Measurements from ENCODE around the gene ZSCAN4.

The ZSCAN4 gene

GRCh38 chr19:57641715-57642234 lies 27.0 kb upstream of the ZSCAN4 start:
- H3K4me1 ChIP-seq (ENCODE audit: insufficient read depth, low read length, severe bottlenecking) = no peaks in the 10 kb centered on the region
- peaks cover 43% of the 10 kb centered on the region for H3K9me3 ChIP-seq (ENCODE audit: low read length)
- H3K27me3 ChIP-seq (ENCODE audit: insufficient read depth, low read length) = no peaks in the 10 kb centered on the region
- no peak overlapping the region for H2AFZ ChIP-seq (ENCODE audit: low read length)
- no peak overlapping the region for H3K4me2 ChIP-seq (ENCODE audit: low read length)
- peaks cover 64% of the 10 kb centered on the region for H3K36me3 ChIP-seq (ENCODE audit: insufficient read depth, low read length)
- H3K9ac ChIP-seq (ENCODE audit: low read length) = no peak overlapping the region
- H3K4me3 ChIP-seq (ENCODE audit: low read depth, low read length, poor library complexity, severe bottlenecking) = no peak overlapping the region
- H4K20me1 ChIP-seq (ENCODE audit: insufficient read depth, low read length) = no peaks in the 10 kb centered on the region
- H3K9me2 ChIP-seq (ENCODE audit: low read depth, low read length) = no peaks in the 10 kb centered on the region
- H3K79me2 ChIP-seq (ENCODE audit: insufficient read depth, low read length) = no peaks in the 10 kb centered on the region
- no peaks in the 10 kb centered on the region for H3F3A ChIP-seq (ENCODE audit: insufficient read depth, low read length)
- no peak overlapping the region for H3K27ac ChIP-seq (ENCODE audit: low read depth, low read length, poor library complexity, severe bottlenecking)
- TF ChIP-seq EZH2 (IDR thresholded peaks at IDR 0.05; ENCODE audit: borderline replicate concordance, low read length) = no peak
- TF ChIP-seq CTCF (IDR thresholded peaks at IDR 0.05; ENCODE audit: low read length) = no peak

GRCh38 chr19:57642396-57643046 lies 26.2 kb upstream of the ZSCAN4 start:
- Histone ChIP-seq H3K9me2 (ENCODE audit: low read depth, low read length) (no peaks in the 10 kb centered on the region), H3K27ac (ENCODE audit: low read depth, low read length, poor library complexity, severe bottlenecking) (no peak overlapping the region), H3K4me1 (ENCODE audit: insufficient read depth, low read length, severe bottlenecking) (no peaks in the 10 kb centered on the region), H3F3A (ENCODE audit: insufficient read depth, low read length) (no peaks in the 10 kb centered on the region), H3K27me3 (ENCODE audit: insufficient read depth, low read length) (no peaks in the 10 kb centered on the region), H3K9ac (ENCODE audit: low read length) (no peak overlapping the region), H2AFZ (ENCODE audit: low read length) (no peak overlapping the region), H3K79me2 (ENCODE audit: insufficient read depth, low read length) (no peaks in the 10 kb centered on the region), H3K36me3 (ENCODE audit: insufficient read depth, low read length) (peaks cover 57% of the 10 kb centered on the region), H3K9me3 (ENCODE audit: low read length) (peaks cover 38% of the 10 kb centered on the region), H4K20me1 (ENCODE audit: insufficient read depth, low read length) (no peaks in the 10 kb centered on the region), H3K4me3 (ENCODE audit: low read depth, low read length, poor library complexity, severe bottlenecking) (no peak overlapping the region), H3K4me2 (ENCODE audit: low read length) (no peak overlapping the region)
- TF ChIP-seq EZH2 (IDR thresholded peaks at IDR 0.05; ENCODE audit: borderline replicate concordance, low read length) (no peak), CTCF (IDR thresholded peaks at IDR 0.05; ENCODE audit: low read length) (no peak)

DNA sequence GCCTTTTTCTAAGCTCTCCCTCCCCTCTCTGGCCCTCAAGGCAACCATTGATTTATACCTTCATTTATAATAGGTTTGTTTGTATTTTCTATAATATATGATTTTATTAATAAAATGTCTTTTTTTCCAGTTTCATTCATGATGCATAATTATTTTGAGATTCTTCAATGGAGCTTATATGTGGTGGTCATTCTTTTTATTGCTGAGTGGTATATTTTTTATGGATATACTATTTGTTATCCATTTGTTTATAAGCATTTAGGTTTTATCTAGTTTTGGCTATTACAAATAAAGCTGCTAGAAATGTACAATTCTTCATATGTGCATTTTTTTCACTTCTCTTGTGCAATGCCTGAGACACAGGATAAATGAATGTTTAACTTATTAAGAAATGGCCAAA lies 25.0 kb upstream of the ZSCAN4 start:
- no peaks in the 10 kb centered on the region for H3F3A ChIP-seq (ENCODE audit: insufficient read depth, low read length)
- peaks cover 36% of the 10 kb centered on the region for H3K9me3 ChIP-seq (ENCODE audit: low read length)
- no peaks in the 10 kb centered on the region for H3K4me1 ChIP-seq (ENCODE audit: insufficient read depth, low read length, severe bottlenecking)
- no peaks in the 10 kb centered on the region for H3K27me3 ChIP-seq (ENCODE audit: insufficient read depth, low read length)
- no peak overlapping the region for H3K9ac ChIP-seq (ENCODE audit: low read length)
- H3K4me3 ChIP-seq (ENCODE audit: low read depth, low read length, poor library complexity, severe bottlenecking) = no peak overlapping the region
- H3K27ac ChIP-seq (ENCODE audit: low read depth, low read length, poor library complexity, severe bottlenecking) = no peak overlapping the region
- H3K9me2 ChIP-seq (ENCODE audit: low read depth, low read length) = no peaks in the 10 kb centered on the region
- TF ChIP-seq EZH2 (IDR thresholded peaks at IDR 0.05; ENCODE audit: borderline replicate concordance, low read length) = no peak
- H2AFZ ChIP-seq (ENCODE audit: low read length) = no peak overlapping the region
- no peaks in the 10 kb centered on the region for H4K20me1 ChIP-seq (ENCODE audit: insufficient read depth, low read length)
- H3K4me2 ChIP-seq (ENCODE audit: low read length) = no peak overlapping the region
- H3K79me2 ChIP-seq (ENCODE audit: insufficient read depth, low read length) = no peaks in the 10 kb centered on the region
- peaks cover 46% of the 10 kb centered on the region for H3K36me3 ChIP-seq (ENCODE audit: insufficient read depth, low read length)
